ENCODE results near the gene ZPBP2. TPM values are rescaled to one million over a fixed set of nuclear protein-coding genes. Genes with fewer than 3 reads are reported as not detected.
"Not testable (repeated sequence)": the region's sequence is repeated elsewhere in the genome, so short reads cannot be mapped to it uniquely, and the experiment has no call there.

ZPBP2 gene
- total RNA-seq, 3 donors from 2014 or later: not detected

- TF ChIP-seq, protein P1, sequence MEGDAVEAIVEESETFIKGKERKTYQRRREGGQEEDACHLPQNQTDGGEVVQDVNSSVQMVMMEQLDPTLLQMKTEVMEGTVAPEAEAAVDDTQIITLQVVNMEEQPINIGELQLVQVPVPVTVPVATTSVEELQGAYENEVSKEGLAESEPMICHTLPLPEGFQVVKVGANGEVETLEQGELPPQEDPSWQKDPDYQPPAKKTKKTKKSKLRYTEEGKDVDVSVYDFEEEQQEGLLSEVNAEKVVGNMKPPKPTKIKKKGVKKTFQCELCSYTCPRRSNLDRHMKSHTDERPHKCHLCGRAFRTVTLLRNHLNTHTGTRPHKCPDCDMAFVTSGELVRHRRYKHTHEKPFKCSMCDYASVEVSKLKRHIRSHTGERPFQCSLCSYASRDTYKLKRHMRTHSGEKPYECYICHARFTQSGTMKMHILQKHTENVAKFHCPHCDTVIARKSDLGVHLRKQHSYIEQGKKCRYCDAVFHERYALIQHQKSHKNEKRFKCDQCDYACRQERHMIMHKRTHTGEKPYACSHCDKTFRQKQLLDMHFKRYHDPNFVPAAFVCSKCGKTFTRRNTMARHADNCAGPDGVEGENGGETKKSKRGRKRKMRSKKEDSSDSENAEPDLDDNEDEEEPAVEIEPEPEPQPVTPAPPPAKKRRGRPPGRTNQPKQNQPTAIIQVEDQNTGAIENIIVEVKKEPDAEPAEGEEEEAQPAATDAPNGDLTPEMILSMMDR (IDR thresholded peaks at IDR 0.05): no peak
- intact Hi-C loops (cut with DNase I, micrococcal nuclease): no loop called here
- DNase-seq (no peak), ATAC-seq (no peak)
- H3K4me3 ChIP-seq: no peak overlapping the region
- no peaks in the 10 kb centered on the region for H3K36me3 ChIP-seq (ENCODE audit: low read depth)
- no peaks in the 10 kb centered on the region for H3K9me3 ChIP-seq
- no peaks in the 10 kb centered on the region for H3K4me1 ChIP-seq (ENCODE audit: low read depth)
Measured at GRCh38 chr17:39887078-39887477, 19.1 kb downstream of the ZPBP2 start.

- TF ChIP-seq, protein P1 (IDR thresholded peaks at IDR 0.05): no peak
- Histone ChIP-seq H3K36me3 (ENCODE audit: low read depth) (no peaks in the 10 kb centered on the region), H3K4me1 (ENCODE audit: low read depth) (no peaks in the 10 kb centered on the region), H3K4me3 (no peak overlapping the region), H3K9me3 (no peaks in the 10 kb centered on the region)
- DNase-seq: no peak
- ATAC-seq: no peak
- intact Hi-C loops (cut with DNase I, micrococcal nuclease): no loop called here
Measured at GRCh38 chr17:39889200-39889599, 21.2 kb downstream of the ZPBP2 start.

DNA sequence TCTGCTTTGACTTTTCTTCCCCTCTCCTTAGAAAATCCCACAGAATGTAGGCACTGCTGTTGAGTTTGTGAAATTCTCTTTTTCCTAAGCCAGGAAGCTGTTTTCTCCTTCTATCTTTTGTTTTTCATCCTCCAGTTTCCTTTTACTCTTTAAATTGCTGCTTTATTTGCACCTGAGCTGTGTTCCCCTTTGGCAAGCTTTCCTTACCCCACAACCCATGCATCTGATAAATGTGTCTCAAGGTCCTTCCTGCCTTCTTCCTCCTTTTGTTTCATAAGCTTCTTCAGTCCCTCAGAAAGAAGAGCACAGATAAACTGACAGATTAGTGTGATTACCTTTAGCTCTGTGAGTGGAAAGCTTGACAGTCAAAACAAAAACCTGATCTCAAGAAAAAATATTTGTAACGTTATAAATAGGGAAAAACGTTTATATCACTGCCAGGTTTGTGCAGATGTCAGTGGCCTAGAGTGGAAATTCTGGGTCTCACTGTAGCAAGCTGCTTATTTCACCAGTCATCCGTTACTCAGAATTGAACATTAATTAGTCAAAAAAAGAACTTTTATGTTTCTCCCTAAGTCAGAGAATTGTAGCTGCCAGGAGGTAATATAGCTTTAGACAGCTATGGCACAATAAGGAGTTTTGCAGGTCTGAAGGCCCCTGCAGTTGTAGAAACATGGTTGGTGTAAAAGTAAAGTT, 26.8 kb downstream of the ZPBP2 start:
- Histone ChIP-seq H3K9me3 (no peaks in the 10 kb centered on the region), H3K36me3 (ENCODE audit: low read depth) (no peaks in the 10 kb centered on the region), H3K4me3 (no peak overlapping the region), H3K4me1 (ENCODE audit: low read depth) (no peaks in the 10 kb centered on the region)
- TF ChIP-seq, protein P1 (IDR thresholded peaks at IDR 0.05): no peak
- DNase-seq (no peak), ATAC-seq (no peak)
- intact Hi-C loops (cut with DNase I, micrococcal nuclease): no loop called here

DNA sequence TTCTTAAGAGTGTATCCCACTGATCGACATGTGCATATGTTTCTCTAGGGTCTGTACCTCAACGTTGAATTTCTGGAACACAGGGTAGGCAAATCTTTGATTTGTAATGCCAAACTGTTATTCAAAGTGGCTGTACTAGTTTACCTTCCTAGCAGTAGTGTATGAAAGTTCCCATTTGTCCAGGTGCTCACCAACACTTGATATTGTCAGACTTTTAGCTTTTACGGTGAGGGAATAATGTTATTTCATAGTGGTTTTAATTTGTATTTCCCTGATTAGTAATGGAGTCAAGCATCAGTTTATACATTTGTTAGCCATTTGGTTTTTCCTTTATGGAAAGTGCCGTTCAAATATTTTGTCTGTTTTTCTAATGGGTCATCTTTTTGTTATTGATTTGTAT, 30.1 kb downstream of the ZPBP2 start:
- ATAC-seq (no peak), DNase-seq (no peak)
- Histone ChIP-seq H3K4me1 (ENCODE audit: low read depth) (no peaks in the 10 kb centered on the region), H3K9me3 (no peaks in the 10 kb centered on the region), H3K4me3 (no peak overlapping the region), H3K36me3 (ENCODE audit: low read depth) (no peaks in the 10 kb centered on the region)
- intact Hi-C loops (cut with DNase I, micrococcal nuclease): no loop called here
- TF ChIP-seq, protein P1 (IDR thresholded peaks at IDR 0.05): no peak

DNA sequence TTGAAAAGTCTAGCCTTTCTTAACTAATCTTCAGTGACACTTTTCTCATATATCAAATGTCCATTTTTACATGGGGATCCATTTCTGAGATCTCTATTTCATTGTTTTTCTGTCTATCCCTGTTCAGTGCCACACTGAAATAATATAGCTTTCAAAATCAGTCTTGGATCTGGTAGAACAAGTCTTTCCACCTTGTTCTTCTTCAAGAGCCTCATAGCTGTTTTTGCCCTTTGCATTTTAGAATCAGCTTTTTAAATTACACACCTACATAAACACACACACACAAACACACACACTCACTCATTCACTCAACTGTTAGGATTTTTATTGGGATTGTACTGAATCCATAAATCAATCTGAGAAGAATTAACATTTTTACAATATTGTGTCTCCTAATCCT, 31.2 kb downstream of the ZPBP2 start:
- intact Hi-C loops (cut with DNase I, micrococcal nuclease): no loop called here

DNA sequence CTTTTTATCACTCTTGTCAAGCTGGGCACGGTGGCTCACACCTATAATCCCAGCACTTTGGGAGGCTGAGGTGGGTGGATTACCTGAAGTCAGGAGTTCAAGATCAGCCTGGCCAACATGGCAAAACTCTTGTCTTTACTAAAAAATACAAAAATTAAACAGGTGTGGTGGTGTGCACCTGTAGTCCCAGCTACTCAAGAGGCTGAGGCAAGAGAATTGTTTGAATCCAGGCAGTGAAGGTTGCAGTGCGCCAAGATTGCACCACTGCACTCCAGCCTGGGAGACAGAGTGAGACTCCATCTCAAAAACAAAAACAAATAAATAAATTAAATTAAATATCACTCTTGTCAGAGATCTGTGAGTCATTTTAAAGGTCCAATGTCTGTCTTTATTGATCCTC, 34.0 kb downstream of the ZPBP2 start:
- H3K4me1 ChIP-seq (ENCODE audit: low read depth); H3K36me3 ChIP-seq (ENCODE audit: low read depth); intact Hi-C loops (cut with DNase I, micrococcal nuclease); H3K4me3 ChIP-seq; DNase-seq; H3K9me3 ChIP-seq; ATAC-seq: not testable (repeated sequence)

More for the DNA sequence above, 31.2 kb downstream of the ZPBP2 start:
- no peaks in the 10 kb centered on the region for H3K4me1 ChIP-seq (ENCODE audit: low read depth)
- no peaks in the 10 kb centered on the region for H3K9me3 ChIP-seq
- no peak overlapping the region for H3K4me3 ChIP-seq
- TF ChIP-seq, protein P1 (IDR thresholded peaks at IDR 0.05): no peak
- DNase-seq (no peak), ATAC-seq (no peak)
- H3K36me3 ChIP-seq (ENCODE audit: low read depth): no peaks in the 10 kb centered on the region

Data from mucosa of descending colon (tissue), 3 donors.